IMR-90 (cell line): Measurements from ENCODE around the gene CTBP2. TPM values are rescaled to one million over a fixed set of nuclear protein-coding genes. Genes with fewer than 3 reads are reported as not detected.

ENCODE experiments used
- ATAC-seq: fragments of 200-7000 bp; cut with Tn5 transposase; 2 replicates; pipeline ENCODE4 v1.9.1; 2020; ENCODE audit warnings: low read depth, mild to moderate bottlenecking, moderate library complexity
- BruUV-seq: library from RNA; stranded (reverse); fragments of 400-500 nt; replicated peaks from 2 replicates; lab custom pipeline; 2021; lab: Mats Ljungman, UMichigan
- CTCF ChIA-PET: fragments of 300-600 bp; formaldehyde crosslinking; extraction: SDS; loops from one replicate; lab custom pipeline; 2021; ENCODE audit warnings: antibody characterized with exemption; lab: Yijun Ruan, JAX
- POLR2A ChIA-PET: fragments of 300-600 bp; sonication (Branson Sonifier 250); formaldehyde crosslinking; loops from one replicate; lab custom pipeline; 2022; ENCODE audit warnings: antibody characterized with exemption; ENCODE audit not compliant: unreplicated experiment; lab: Charles Lee
- DNase-seq: peaks from one replicate; pipeline ENCODE4 v3.0.0; 2013
- H2AFZ ChIP-seq: replicated peaks from 2 replicates; pipeline ENCODE3; 2013; ENCODE audit warnings: low read length, mild to moderate bottlenecking; ENCODE audit not compliant: poor library complexity
- H2AK5ac ChIP-seq: 2 replicates; pipeline ENCODE4 v1.6.1; 2013; ENCODE audit warnings: low read depth, low read length, inconsistent platforms
- H2AK9ac ChIP-seq: replicated peaks from 2 replicates; pipeline ENCODE3; 2013; ENCODE audit warnings: mild to moderate bottlenecking, low read depth, low read length, moderate library complexity; ENCODE audit not compliant: poor library complexity
- H2BK120ac ChIP-seq: 2 replicates; pipeline ENCODE4 v1.6.1; 2013; ENCODE audit warnings: low read depth, low read length, inconsistent platforms
- H2BK15ac ChIP-seq: 3 replicates; pipeline ENCODE4 v1.6.1; 2013; ENCODE audit warnings: low read depth, low read length, inconsistent platforms
- H2BK20ac ChIP-seq: 2 replicates; pipeline ENCODE4 v1.6.1; 2013; ENCODE audit warnings: low read depth, mild to moderate bottlenecking, inconsistent platforms, low read length, moderate library complexity
- H2BK5ac ChIP-seq: 2 replicates; pipeline ENCODE4 v1.6.1; 2013; ENCODE audit warnings: mild to moderate bottlenecking, low read depth, low read length, inconsistent platforms; ENCODE audit not compliant: poor library complexity, severe bottlenecking
- H3K14ac ChIP-seq: replicated peaks from 2 replicates; pipeline ENCODE4 v1.6.1; 2013; ENCODE audit warnings: low read depth, low read length, inconsistent platforms
- H3K18ac ChIP-seq: 2 replicates; pipeline ENCODE4 v1.6.1; 2013; ENCODE audit warnings: low read depth, low read length, control low read depth
- H3K23ac ChIP-seq: 2 replicates; pipeline ENCODE4 v1.6.1; 2013; ENCODE audit warnings: low read depth, low read length, inconsistent platforms
- H3K27ac ChIP-seq: 2 replicates; pipeline ENCODE4 v1.5.1; 2013; ENCODE audit warnings: mild to moderate bottlenecking, control low read depth, low read length; ENCODE audit not compliant: insufficient read depth
- H3K27me3 ChIP-seq: 2 replicates; pipeline ENCODE4 v1.6.1; 2013; ENCODE audit warnings: low read length; ENCODE audit not compliant: control insufficient read depth, insufficient read depth
- H3K36me3 ChIP-seq: 2 replicates; pipeline ENCODE4 v1.6.1; 2013; ENCODE audit warnings: low read length, mixed read lengths; ENCODE audit not compliant: control insufficient read depth, insufficient read depth
- H3K4ac ChIP-seq: 2 replicates; pipeline ENCODE4 v1.6.1; 2013; ENCODE audit warnings: low read depth, low read length, inconsistent platforms
- H3K4me1 ChIP-seq: 2 replicates; pipeline ENCODE4 v1.6.1; 2013; ENCODE audit warnings: low read length, mixed read lengths; ENCODE audit not compliant: control insufficient read depth, insufficient read depth
- H3K4me2 ChIP-seq: 2 replicates; pipeline ENCODE4 v1.6.1; 2013; ENCODE audit warnings: low read depth, mild to moderate bottlenecking, control low read depth, low read length, moderate library complexity
- H3K4me3 ChIP-seq: 2 replicates; pipeline ENCODE4 v1.5.1; 2013; ENCODE audit warnings: low read depth, mild to moderate bottlenecking, control low read depth, low read length, moderate library complexity; ENCODE audit not compliant: insufficient read depth
- H3K56ac ChIP-seq: 2 replicates; pipeline ENCODE4 v1.6.1; 2013; ENCODE audit warnings: low read length, inconsistent platforms; ENCODE audit not compliant: insufficient read depth; ENCODE audit errors: extremely low read depth
- H3K79me1 ChIP-seq, 2 experiments: 2 replicates each; pipeline ENCODE4 v1.6.1; 2013; ENCODE audit warnings: low read length in 2 of 2, inconsistent platforms in 1 of 2, low read depth in 1 of 2
- H3K9ac ChIP-seq: 2 replicates; pipeline ENCODE4 v1.6.1; 2013; ENCODE audit warnings: low read depth, low read length, control low read depth
- H3K9me1 ChIP-seq: 2 replicates; pipeline ENCODE4 v1.6.1; 2013; ENCODE audit warnings: low read length, inconsistent platforms; ENCODE audit not compliant: insufficient read depth
- H3K9me3 ChIP-seq: 2 replicates; pipeline ENCODE4 v1.6.1; 2013; ENCODE audit warnings: low read length; ENCODE audit not compliant: control insufficient read depth, insufficient read depth
- H4K20me1 ChIP-seq: 2 replicates; pipeline ENCODE4 v1.6.1; 2013; ENCODE audit warnings: low read length, inconsistent platforms; ENCODE audit not compliant: insufficient read depth
- H4K5ac ChIP-seq: 2 replicates; pipeline ENCODE4 v1.6.1; 2013; ENCODE audit warnings: mild to moderate bottlenecking, low read depth, low read length, control low read depth
- H4K8ac ChIP-seq, 2 experiments: 2 replicates each; pipeline ENCODE4 v1.6.1; 2013; ENCODE audit warnings: low read depth in 2 of 2, low read length in 2 of 2, control low read depth in 1 of 2, inconsistent platforms in 1 of 2
- H4K91ac ChIP-seq: 2 replicates; pipeline ENCODE4 v1.6.1; 2013; ENCODE audit warnings: low read depth, low read length, inconsistent platforms; ENCODE audit not compliant: insufficient read depth
- BHLHE40 ChIP-seq: fragments of 150-350 bp; IDR thresholded peaks from 2 replicates; pipeline ENCODE4 v1.6.1; 2016; ENCODE audit warnings: mild to moderate bottlenecking, low read depth, low read length
- CEBPB ChIP-seq: IDR thresholded peaks from 2 replicates; pipeline ENCODE4 v1.6.1; 2012; ENCODE audit warnings: low read depth, low read length, improper control_type of control experiment
- CHD1 ChIP-seq: IDR thresholded peaks from 2 replicates; pipeline ENCODE4 v1.6.1; 2012; ENCODE audit warnings: low read depth, low read length, improper control_type of control experiment
- RAD21 ChIP-seq: IDR thresholded peaks from 2 replicates; pipeline ENCODE4 v1.6.1; 2012; ENCODE audit warnings: low read length, improper control_type of control experiment
- RCOR1 ChIP-seq: IDR thresholded peaks from 2 replicates; pipeline ENCODE4 v1.6.1; 2012; ENCODE audit warnings: mild to moderate bottlenecking, low read length, improper control_type of control experiment; ENCODE audit not compliant: insufficient replicate concordance
- WGBS, 2 experiments: methylation state at CpG; one replicate each; pipeline versions ENCODE4 v1.1.5 to v1.1.7; 2013; ENCODE audit warnings: missing lambda C conversion rate in 2 of 2; ENCODE audit not compliant: insufficient read length in 1 of 2; ENCODE audit errors: extremely low coverage in 2 of 2; 5-methylcytosine and 5-hydroxymethylcytosine counted together
- dilution Hi-C: fragments of 300-500 bp; cut with HindIII; formaldehyde crosslinking; loops from one replicate; pipeline ENCODE4 v1.14.3; 2018; ENCODE audit warnings: low sequenced_read_pairs; ENCODE audit not compliant: unreplicated experiment
- in situ Hi-C: fragments of 300-500 bp; cut with MboI; formaldehyde crosslinking; loops from 3 replicates; pipeline ENCODE4 v1.14.3; 2019; ENCODE audit warnings: low sequenced_read_pairs, inconsistent platforms, mixed read lengths
- intact Hi-C: fragments of 100-400 bp; cut with micrococcal nuclease; formaldehyde crosslinking; loops from 2 replicates; pipeline ENCODE4 v1.10.0; 2022
- polyA plus RNA-seq, 3 experiments: library from polyadenylated mRNA; depleted of rRNA; stranded (reverse); fragments of >200 nt; gene quantifications; 2 replicates each; pipeline ENCODE4 v1.2.3, GENCODE V29; 2012; ENCODE audit warnings: low replicate concordance in 1 of 3
- total RNA-seq: library from RNA; depleted of rRNA; stranded (reverse); fragments of >200 nt; gene quantifications from 2 replicates; pipeline ENCODE4 v1.2.3, GENCODE V29; 2012
- TF ChIP-seq, protein P1 (sequence below): fragments of 150-350 bp; IDR thresholded peaks from 2 replicates; pipeline ENCODE4 v1.6.1; 2017; ENCODE audit warnings: mild to moderate bottlenecking, antibody characterized with exemption, low read length, low read depth
- TF ChIP-seq, protein P2 (sequence below): conservative IDR thresholded peaks from 2 replicates; pipeline ENCODE4 v1.5.1; 2012; ENCODE audit warnings: mild to moderate bottlenecking, low read depth, low read length, improper control_type of control experiment

CTBP2 gene
- total and polyA plus RNA-seq, 2 of the 4 experiments (the other 2 are of a cell fraction): 81.0 to 86.6 TPM

DNA sequence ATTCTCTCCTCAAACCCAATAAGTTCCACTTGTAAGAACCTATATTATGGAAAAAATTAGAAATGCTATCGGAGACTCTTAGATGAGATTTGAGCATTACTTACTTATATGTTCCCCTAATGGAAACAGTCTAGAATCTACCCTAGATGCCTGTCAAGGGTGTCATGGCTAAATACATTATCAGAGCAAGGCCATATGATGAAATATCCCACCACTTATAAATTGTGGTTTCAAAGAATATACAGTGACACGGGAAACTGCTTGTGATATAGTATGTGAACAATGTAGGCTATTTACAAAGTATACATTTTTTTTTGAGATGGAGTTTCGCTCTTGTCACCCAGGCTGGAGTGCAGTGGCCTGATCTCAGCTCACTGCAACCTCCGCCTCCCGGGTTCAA, 46.3 kb upstream of the CTBP2 start:
- dilution Hi-C loops: no loop called here
- Histone ChIP-seq H4K8ac (no peak overlapping the region), H3K4me2 (no peak overlapping the region), H3K36me3 (no peaks in the 10 kb centered on the region), H3K9me1 (no peaks in the 10 kb centered on the region), H2BK5ac (no peak overlapping the region), H2BK120ac (no peak overlapping the region), H3K9ac (no peak overlapping the region), H3K79me1 (no peaks in the 10 kb centered on the region), H2AK5ac (no peak overlapping the region), H3K4ac (no peak overlapping the region), H4K91ac (no peak overlapping the region), H2BK20ac (0 out of 2 replicates have a peak overlapping the region, but pooled peaks have one; percentile 21), H4K5ac (no peak overlapping the region), H2BK15ac (no peak overlapping the region), H3K14ac (no peak overlapping the region), H4K20me1 (no peaks in the 10 kb centered on the region), H2AFZ (no peak overlapping the region), H3K56ac (no peak overlapping the region), H2AK9ac (no peak overlapping the region), H3K4me3 (no peak overlapping the region), H3K4me1 (peaks cover 13% of the 10 kb centered on the region), H3K9me3 (no peaks in the 10 kb centered on the region; the same call in 1 of the 2 replicates), H3K23ac (no peak overlapping the region), H3K18ac (no peak overlapping the region), H3K27me3 (peaks cover 7% of the 10 kb centered on the region; the same call in 1 of the 2 replicates), H3K27ac (no peak overlapping the region)
- ATAC-seq: peak; percentile 67
- in situ Hi-C loops: no loop called here
- peak; percentile 70 for DNase-seq
- ChIA-PET CTCF (no interaction called here), POLR2A (no interaction called here)
- intact Hi-C loops: no loop called here
- TF ChIP-seq RAD21 (no peak), RCOR1 (no peak), CEBPB (peak; percentile 68), BHLHE40 (peak; percentile 31; the same call in 1 of the 2 replicates), CHD1 (no peak)
- TF ChIP-seq, protein P1, sequence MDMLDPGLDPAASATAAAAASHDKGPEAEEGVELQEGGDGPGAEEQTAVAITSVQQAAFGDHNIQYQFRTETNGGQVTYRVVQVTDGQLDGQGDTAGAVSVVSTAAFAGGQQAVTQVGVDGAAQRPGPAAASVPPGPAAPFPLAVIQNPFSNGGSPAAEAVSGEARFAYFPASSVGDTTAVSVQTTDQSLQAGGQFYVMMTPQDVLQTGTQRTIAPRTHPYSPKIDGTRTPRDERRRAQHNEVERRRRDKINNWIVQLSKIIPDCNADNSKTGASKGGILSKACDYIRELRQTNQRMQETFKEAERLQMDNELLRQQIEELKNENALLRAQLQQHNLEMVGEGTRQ: no peak
- TF ChIP-seq, protein P2, sequence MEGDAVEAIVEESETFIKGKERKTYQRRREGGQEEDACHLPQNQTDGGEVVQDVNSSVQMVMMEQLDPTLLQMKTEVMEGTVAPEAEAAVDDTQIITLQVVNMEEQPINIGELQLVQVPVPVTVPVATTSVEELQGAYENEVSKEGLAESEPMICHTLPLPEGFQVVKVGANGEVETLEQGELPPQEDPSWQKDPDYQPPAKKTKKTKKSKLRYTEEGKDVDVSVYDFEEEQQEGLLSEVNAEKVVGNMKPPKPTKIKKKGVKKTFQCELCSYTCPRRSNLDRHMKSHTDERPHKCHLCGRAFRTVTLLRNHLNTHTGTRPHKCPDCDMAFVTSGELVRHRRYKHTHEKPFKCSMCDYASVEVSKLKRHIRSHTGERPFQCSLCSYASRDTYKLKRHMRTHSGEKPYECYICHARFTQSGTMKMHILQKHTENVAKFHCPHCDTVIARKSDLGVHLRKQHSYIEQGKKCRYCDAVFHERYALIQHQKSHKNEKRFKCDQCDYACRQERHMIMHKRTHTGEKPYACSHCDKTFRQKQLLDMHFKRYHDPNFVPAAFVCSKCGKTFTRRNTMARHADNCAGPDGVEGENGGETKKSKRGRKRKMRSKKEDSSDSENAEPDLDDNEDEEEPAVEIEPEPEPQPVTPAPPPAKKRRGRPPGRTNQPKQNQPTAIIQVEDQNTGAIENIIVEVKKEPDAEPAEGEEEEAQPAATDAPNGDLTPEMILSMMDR: no peak
- 83% methylated on average over 1 of the region's 5 CpGs; no CpG with 5 or more reads in 1 of the 2 experiments for WGBS, 2 experiments
- BruUV-seq: no TSS peak
